Fibroblast of mammary gland (primary cell): ENCODE results near the gene COG5.
A peak's percentile ranks its signal among the peaks of the same experiment; 100 is the strongest.

Source experiments
- DNase-seq: peaks from one replicate; pipeline ENCODE4 v3.0.0-alpha.2; 2010; ENCODE audit warnings: low read depth
- H3K4me3 ChIP-seq: 2 replicates; pipeline ENCODE4 v1.5.1; 2011; ENCODE audit warnings: low read depth, mild to moderate bottlenecking, low read length, moderate library complexity; ENCODE audit not compliant: control insufficient read depth
- TF ChIP-seq, protein P1 (sequence below): conservative IDR thresholded peaks from 2 replicates; pipeline ENCODE4 v1.5.1; 2011; ENCODE audit warnings: low read depth, low read length, inconsistent platforms; ENCODE audit not compliant: control insufficient read depth, insufficient read depth

COG5 gene

DNA sequence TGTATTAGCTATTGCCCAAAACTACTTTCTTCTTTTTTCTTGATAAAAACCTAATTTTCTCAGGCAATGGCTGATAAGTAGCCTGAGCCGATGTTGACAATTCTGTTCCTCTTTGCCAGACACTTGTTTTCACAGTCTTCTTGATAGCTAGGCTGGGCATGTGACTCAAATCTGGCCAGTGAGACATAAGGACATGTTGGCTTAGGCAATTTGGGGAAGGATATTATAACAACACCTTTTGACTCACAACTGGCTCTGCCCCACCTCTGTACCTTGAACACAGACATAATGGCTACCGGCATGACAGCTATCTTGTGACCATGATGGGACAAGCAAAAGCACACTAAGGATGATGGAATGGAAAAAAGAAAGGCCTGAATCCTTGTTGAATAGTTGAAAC, 166.7 kb downstream of the COG5 start:
- no peak for DNase-seq
- TF ChIP-seq, protein P1, sequence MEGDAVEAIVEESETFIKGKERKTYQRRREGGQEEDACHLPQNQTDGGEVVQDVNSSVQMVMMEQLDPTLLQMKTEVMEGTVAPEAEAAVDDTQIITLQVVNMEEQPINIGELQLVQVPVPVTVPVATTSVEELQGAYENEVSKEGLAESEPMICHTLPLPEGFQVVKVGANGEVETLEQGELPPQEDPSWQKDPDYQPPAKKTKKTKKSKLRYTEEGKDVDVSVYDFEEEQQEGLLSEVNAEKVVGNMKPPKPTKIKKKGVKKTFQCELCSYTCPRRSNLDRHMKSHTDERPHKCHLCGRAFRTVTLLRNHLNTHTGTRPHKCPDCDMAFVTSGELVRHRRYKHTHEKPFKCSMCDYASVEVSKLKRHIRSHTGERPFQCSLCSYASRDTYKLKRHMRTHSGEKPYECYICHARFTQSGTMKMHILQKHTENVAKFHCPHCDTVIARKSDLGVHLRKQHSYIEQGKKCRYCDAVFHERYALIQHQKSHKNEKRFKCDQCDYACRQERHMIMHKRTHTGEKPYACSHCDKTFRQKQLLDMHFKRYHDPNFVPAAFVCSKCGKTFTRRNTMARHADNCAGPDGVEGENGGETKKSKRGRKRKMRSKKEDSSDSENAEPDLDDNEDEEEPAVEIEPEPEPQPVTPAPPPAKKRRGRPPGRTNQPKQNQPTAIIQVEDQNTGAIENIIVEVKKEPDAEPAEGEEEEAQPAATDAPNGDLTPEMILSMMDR = no peak

GRCh38 chr7:107396081-107396480, 167.6 kb downstream of the COG5 start:
- no peak for DNase-seq
- no peak overlapping the region for H3K4me3 ChIP-seq
- TF ChIP-seq, protein P1 = no peak

More for the DNA sequence above, 166.7 kb downstream of the COG5 start:
- no peak overlapping the region for H3K4me3 ChIP-seq

GRCh38 chr7:107394831-107395230, 168.9 kb downstream of the COG5 start:
- DNase-seq = peak; percentile 29
- no peak overlapping the region for H3K4me3 ChIP-seq
- TF ChIP-seq, protein P1 = no peak

GRCh38 chr7:107394276-107394675, 169.4 kb downstream of the COG5 start:
- no peak overlapping the region for H3K4me3 ChIP-seq
- DNase-seq = no peak
- TF ChIP-seq, protein P1 = no peak

DNA sequence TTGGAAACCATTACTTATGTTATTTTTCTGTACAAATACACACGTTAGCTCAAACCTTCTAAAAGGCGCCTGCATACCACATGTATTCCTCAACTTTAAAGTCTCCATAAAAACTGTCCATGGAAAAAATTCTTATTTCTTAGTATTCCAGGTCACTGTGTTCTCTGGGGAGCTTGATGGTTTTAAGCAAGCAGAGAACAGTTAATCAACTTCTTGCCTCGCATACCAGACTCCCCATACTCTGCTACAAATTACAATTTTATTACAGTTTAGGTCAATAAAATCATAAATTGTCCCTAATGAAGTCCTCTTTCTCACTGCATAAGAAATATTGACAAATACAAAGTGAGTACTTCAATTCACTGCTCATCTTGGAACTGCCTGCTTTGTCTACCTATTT, 170.9 kb downstream of the COG5 start:
- TF ChIP-seq, protein P1 = no peak
- H3K4me3 ChIP-seq = no peak overlapping the region
- DNase-seq = no peak

GRCh38 chr7:107390916-107391315, 172.8 kb downstream of the COG5 start:
- TF ChIP-seq, protein P1 = no peak
- no peak for DNase-seq
- H3K4me3 ChIP-seq = no peak overlapping the region

DNA sequence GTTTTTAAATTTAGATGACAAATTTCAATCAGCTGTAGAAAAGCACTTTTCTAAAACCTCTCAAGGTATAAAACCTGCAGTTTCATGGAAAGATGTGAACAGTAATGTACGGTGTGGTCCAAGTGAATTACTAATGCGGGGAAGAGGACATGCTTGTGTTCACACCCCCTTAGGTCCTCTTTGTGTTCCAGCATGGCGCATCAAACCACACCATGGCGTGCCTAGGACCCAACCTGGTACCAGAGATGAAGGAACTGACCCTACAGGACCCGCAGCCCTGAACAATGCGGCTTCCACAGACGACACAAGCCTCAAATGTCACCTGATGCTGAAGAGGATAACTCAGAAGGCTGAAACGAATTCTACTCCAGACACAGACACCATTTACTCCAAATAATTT, 175.1 kb downstream of the COG5 start:
- TF ChIP-seq, protein P1 = no peak
- H3K4me3 ChIP-seq = no peak overlapping the region
- DNase-seq = no peak
